Body of pancreas (tissue), 4 donors: Measurements from ENCODE around the gene RDX. TPM values are rescaled to one million over a fixed set of nuclear protein-coding genes. Genes with fewer than 3 reads are reported as not detected.
"Not testable (repeated sequence)": the region's sequence is repeated elsewhere in the genome, so short reads cannot be mapped to it uniquely, and the experiment has no call there.

Experiments used
- ATAC-seq: fragments of 150-250 bp; one replicate; pipeline ENCODE4 v1.9.1; 2016
- DNase-seq, 4 donors: peaks; one replicate each; pipeline ENCODE4 v3.0.0-alpha.2; 2019
- H3K27ac ChIP-seq, 4 donors: fragments of 200-600 bp; sonication (generic); 1 replicate in 3 of 4; 2 replicates in 1 of 4; pipeline versions ENCODE4 v1.5.1 to v1.6.1; 2016 to 2019; ENCODE audit warnings: mild to moderate bottlenecking in 1 of 4, mixed read lengths in 1 of 4, moderate library complexity in 1 of 4
- H3K27me3 ChIP-seq, 2 donors: fragments of 200-600 bp; sonication (generic); one replicate each; pipeline ENCODE4 v1.6.0; 2016; ENCODE audit warnings: mild to moderate bottlenecking in 1 of 2
- H3K36me3 ChIP-seq, 2 donors: fragments of 200-600 bp; sonication (generic); replicated peaks in 1 of 2; 2 replicates each; pipeline ENCODE4 v1.5.1; 2016; ENCODE audit warnings: low read depth in 2 of 2; ENCODE audit not compliant: insufficient read depth in 1 of 2
- H3K4me1 ChIP-seq: fragments of 200-600 bp; sonication (generic); one replicate; pipeline ENCODE4 v1.6.0; 2016
- H3K4me3 ChIP-seq, 2 donors: fragments of 200-600 bp; sonication (generic); 1 replicate in 1 of 2; 2 replicates in 1 of 2; pipeline ENCODE4 v1.5.1; 2016 to 2019
- H3K9me3 ChIP-seq, 3 donors: fragments of 200-600 bp; sonication (generic); 1 replicate in 2 of 3; 2 replicates in 1 of 3; pipeline ENCODE4 v1.5.1; 2016
- POLR2A ChIP-seq, 3 donors: fragments of 450-650 bp; IDR thresholded peaks; one replicate each; pipeline ENCODE4 v1.6.1; 2016; ENCODE audit warnings: antibody characterized with exemption in 3 of 3, mild to moderate bottlenecking in 2 of 3
- WGBS, 2 donors: methylation state at CpG; one replicate each; pipeline ENCODE4 v1.1.5; 2017; 5-methylcytosine and 5-hydroxymethylcytosine counted together
- intact Hi-C: fragments of 100-400 bp; cut with DNase I; formaldehyde crosslinking; loops from one replicate; pipeline ENCODE4 v1.15.1; 2023
- total RNA-seq, 2 donors: library from RNA; depleted of rRNA; stranded (reverse); fragments of >200 nt; gene quantifications; one replicate each; pipeline ENCODE4 v1.1.0, GENCODE V29; 2016
- TF ChIP-seq, protein P1 (sequence below), 7 experiments: fragments of 450-650 bp in 4 of 7; fragments of 200-600 bp in 3 of 7; sonication (generic) in 3 of 7; IDR thresholded peaks; one replicate each; pipeline ENCODE4 v1.5.1; 2016 to 2019; ENCODE audit warnings: antibody characterized with exemption in 7 of 7

Gene RDX
- total RNA-seq, 2 donors from 2014 or later = 43.8 TPM

DNA sequence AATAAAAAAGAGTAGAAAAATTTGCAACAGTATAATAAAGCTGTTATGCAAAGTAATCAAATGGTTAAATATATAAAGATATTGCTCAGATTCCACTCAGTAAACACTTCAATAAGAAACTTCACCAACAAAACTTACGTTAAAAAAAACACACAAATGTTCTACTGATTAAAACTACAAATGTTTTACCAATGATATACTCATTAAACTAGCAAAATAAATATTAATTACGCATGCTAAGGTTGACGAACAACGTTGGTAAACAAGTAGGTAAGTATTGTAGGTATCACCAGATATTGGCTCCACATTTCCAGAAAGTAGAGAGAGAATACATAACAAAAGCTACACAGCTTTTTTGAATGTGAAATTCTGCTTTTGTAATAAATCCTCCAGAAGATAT lies 12.6 kb downstream of the RDX start:
- H3K36me3 ChIP-seq = peaks cover 0 to 3% of the 10 kb centered on the region in 2 donors
- H3K4me3 ChIP-seq = no peak overlapping the region
- intact Hi-C loops = no loop called here
- 10 to 16% methylated on average over 4 of the region's 4 CpGs for WGBS, 2 donors
- H3K27me3 ChIP-seq = no peaks in the 10 kb centered on the region
- H3K27ac ChIP-seq = no peak overlapping the region
- ATAC-seq (no peak), DNase-seq (no peak)
- H3K4me1 ChIP-seq = peaks cover 52% of the 10 kb centered on the region
- TF ChIP-seq, protein P1, sequence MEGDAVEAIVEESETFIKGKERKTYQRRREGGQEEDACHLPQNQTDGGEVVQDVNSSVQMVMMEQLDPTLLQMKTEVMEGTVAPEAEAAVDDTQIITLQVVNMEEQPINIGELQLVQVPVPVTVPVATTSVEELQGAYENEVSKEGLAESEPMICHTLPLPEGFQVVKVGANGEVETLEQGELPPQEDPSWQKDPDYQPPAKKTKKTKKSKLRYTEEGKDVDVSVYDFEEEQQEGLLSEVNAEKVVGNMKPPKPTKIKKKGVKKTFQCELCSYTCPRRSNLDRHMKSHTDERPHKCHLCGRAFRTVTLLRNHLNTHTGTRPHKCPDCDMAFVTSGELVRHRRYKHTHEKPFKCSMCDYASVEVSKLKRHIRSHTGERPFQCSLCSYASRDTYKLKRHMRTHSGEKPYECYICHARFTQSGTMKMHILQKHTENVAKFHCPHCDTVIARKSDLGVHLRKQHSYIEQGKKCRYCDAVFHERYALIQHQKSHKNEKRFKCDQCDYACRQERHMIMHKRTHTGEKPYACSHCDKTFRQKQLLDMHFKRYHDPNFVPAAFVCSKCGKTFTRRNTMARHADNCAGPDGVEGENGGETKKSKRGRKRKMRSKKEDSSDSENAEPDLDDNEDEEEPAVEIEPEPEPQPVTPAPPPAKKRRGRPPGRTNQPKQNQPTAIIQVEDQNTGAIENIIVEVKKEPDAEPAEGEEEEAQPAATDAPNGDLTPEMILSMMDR (IDR thresholded peaks at IDR 0.05) = no peak
- no peak for TF ChIP-seq POLR2A (IDR thresholded peaks at IDR 0.05)
- no peaks in the 10 kb centered on the region for H3K9me3 ChIP-seq

- 95 to 100% methylated on average over 4 of the region's 4 CpGs for WGBS, 2 donors
- intact Hi-C loops, H3K27ac ChIP-seq, H3K9me3 ChIP-seq, DNase-seq, H3K4me3 ChIP-seq, ATAC-seq, H3K36me3 ChIP-seq, H3K27me3 ChIP-seq: not testable (repeated sequence)
- H3K4me1 ChIP-seq = peaks cover 23% of the 10 kb centered on the region
Observed at GRCh38 chr11:110280595-110280994, 15.8 kb downstream of the RDX start.

- H3K9me3 ChIP-seq = no peaks in the 10 kb centered on the region
- no peak overlapping the region for H3K27ac ChIP-seq
- H3K4me1 ChIP-seq = peaks cover 23% of the 10 kb centered on the region
- no peaks in the 10 kb centered on the region for H3K27me3 ChIP-seq
- DNase-seq = no peak
- no peak for ATAC-seq
- intact Hi-C loops = no loop called here
- peaks cover 0 to 5% of the 10 kb centered on the region in 2 donors for H3K36me3 ChIP-seq
- TF ChIP-seq, protein P1 (IDR thresholded peaks at IDR 0.05) = no peak
- TF ChIP-seq POLR2A (IDR thresholded peaks at IDR 0.05) = no peak
- H3K4me3 ChIP-seq = no peak overlapping the region
Observed at GRCh38 chr11:110279881-110280280, 16.5 kb downstream of the RDX start.

GRCh38 chr11:110272919-110273318 lies 23.5 kb downstream of the RDX start:
- H3K4me3 ChIP-seq = no peak overlapping the region
- intact Hi-C loops = no loop called here
- no peaks in the 10 kb centered on the region for H3K9me3 ChIP-seq
- H3K27me3 ChIP-seq = no peaks in the 10 kb centered on the region
- H3K4me1 ChIP-seq = no peaks in the 10 kb centered on the region
- no peak for TF ChIP-seq POLR2A (IDR thresholded peaks at IDR 0.05)
- TF ChIP-seq, protein P1 (IDR thresholded peaks at IDR 0.05) = no peak
- no peak overlapping the region for H3K27ac ChIP-seq
- DNase-seq (no peak), ATAC-seq (no peak)
- H3K36me3 ChIP-seq = peaks cover 0 to 4% of the 10 kb centered on the region in 2 donors
- 92 to 96% methylated on average over 2 of the region's 2 CpGs for WGBS, 2 donors

DNA sequence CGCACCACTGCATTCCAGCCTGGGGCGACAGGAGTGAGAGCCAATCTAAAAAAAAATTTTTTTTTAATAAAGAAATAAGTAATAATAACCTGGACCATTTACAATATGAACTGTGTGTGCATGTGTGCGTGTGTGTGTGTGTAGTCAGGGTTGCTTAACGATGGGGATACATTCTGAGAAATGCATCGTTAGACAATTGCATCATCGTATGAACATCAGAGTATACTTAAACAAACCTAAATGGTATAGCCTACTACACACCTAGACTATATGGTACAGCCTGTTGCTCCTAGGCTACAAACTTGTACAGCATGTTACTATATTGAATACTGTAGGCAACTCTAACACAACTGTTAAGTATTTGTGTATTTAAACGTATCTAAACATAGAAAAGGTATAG lies 26.4 kb downstream of the RDX start:
- Histone ChIP-seq H3K4me3 (no peak overlapping the region), H3K9me3 (no peaks in the 10 kb centered on the region), H3K27ac (no peak overlapping the region), H3K4me1 (no peaks in the 10 kb centered on the region), H3K36me3 (peaks cover 0 to 4% of the 10 kb centered on the region in 2 donors), H3K27me3 (no peaks in the 10 kb centered on the region)
- intact Hi-C loops = no loop called here
- 89 to 94% methylated on average over 7 of the region's 7 CpGs for WGBS, 2 donors
- TF ChIP-seq POLR2A (IDR thresholded peaks at IDR 0.05) = no peak
- TF ChIP-seq, protein P1 (IDR thresholded peaks at IDR 0.05) = no peak
- DNase-seq (no peak), ATAC-seq (no peak)
